Colon (tissue), 2 donors: Measurements from ENCODE around the gene SH3RF1.

Source experiments
- FAIRE-seq: peaks from 2 replicates; lab custom pipeline; 2012; peaks lifted over from hg19 to GRCh38; lab: Jason Lieb, UNC
- donor health status: control.
- donor health status: control.

The SH3RF1 gene

DNA sequence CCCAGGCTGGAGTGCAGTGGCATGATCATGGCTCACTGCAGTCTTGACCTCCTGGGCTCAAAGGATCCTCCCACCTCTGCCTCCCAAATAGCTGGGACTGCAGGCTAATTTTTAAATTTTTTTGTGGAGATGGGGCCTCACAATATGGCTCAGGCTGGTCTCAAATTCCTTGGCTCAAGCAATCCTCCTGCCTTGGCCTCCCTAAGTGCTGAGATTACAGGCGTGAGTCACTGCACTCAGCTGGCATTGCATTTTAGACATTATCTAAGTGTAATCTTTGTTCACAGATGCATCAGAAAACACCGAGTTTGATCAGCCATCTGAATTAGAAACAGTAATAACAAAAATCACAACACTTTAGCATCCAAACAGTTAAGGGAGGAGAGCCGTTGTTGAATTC is 207.3 kb downstream of the SH3RF1 start:
- FAIRE-seq = no peak

DNA sequence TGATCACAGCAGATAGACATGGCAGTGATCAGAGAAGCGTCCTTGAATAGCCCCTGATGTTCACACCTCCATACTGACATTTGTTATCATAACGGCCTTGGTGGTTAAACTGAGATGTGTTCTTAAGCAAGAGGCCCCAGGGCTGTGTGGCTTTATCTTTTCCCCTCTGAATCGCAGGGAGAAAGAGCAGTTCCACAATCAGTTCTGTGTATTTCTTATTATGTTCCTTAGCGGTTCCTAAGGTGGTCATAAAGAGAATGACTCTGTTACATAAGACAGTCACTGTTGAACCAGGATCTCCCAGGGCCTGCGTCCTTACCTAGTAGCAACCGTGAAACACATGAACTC is 207.9 kb downstream of the SH3RF1 start:
- no peak for FAIRE-seq

DNA sequence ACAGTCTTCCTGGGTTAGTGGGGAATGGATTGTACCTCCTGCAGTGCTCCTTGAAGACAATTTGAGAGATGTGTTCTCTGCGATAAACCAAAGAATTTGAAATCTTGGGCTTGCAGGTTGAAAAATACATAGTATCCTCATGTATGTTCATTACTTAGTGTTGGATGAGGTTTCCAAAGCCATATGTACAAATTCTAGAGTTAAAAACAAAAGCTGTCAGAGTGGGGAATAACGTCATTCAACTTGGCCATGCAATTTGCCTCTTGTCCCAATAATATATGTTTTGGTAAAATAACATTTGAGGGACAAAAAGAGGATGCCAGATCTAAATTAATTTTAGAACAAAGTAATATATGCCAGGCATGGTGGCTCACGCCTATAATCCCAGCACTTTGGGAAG is 209.4 kb downstream of the SH3RF1 start:
- no peak for FAIRE-seq

DNA sequence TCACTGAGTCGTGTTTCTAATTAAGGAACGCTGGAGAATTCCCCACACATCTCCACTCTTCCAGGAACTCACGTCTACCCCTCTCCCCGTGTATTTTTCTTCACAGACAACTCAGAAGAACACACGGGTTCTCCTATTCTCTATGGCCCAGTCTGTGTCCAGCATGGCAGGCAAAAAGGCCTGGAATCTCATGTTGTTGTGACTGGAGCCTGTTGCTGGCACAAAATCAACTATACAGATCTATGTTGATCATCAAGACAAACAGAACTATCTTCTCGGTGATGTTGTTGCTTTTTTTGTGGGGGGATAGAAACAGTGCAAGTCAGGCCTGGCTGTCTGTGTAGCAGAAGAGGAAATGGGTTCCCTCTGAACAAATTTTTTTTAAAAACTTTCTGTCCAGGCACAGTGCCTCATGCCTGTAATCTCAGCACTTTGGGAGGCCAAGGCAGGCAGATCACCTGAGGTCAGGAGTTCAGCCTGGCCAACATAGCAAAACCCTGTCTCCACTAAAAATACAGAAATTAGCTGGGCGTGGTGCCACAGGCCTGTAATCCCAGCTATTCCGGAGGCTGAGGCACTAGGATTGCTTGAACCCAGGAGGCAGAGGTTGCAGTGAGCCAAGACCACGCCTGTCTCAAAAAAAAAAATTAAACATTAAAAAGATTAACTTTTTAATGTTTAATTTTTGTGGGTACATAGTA is 210.2 kb downstream of the SH3RF1 start:
- no peak for FAIRE-seq

DNA sequence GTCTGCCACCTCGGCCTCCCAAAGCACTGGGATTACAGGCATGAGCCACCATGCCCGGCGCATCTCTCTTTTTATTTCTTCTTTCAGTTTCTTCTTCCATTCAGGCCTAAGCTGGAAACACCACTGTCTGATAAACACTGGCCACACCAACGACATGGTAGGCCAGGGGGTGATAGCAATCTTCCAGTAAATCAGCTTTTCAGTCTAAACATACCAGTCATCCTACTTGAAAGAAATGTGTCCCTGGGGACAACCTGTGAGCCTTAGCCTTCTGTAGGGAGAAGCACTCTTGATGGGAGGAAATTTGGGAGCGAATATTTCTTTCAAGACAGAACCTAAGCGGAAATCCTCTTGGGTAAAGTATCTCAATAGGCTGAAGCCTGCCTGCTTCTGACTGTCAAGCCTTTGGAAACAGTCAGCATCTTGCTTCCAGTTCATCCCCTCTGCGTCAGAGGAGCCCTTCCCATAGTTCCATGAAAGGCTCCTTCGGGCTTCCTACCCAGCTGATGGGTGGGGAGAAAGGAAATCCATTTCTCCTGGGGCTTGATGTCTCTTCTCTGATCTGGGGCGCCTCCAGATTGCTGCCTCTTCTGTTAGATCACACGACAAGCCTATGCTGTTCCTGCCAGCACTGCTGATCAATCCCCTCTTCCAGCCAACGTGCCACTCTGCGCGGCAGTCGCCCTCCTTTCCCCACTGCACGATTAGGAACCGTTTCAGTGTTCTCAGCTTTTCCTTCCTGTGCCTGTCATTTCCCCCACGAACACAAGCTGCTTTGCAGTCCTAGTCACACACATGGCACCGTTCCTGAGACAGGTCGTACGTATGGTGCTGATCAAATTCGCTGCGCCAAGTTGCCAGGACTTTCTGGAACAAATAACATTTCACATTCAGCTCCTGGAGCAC is 211.2 kb downstream of the SH3RF1 start:
- no peak for FAIRE-seq

DNA sequence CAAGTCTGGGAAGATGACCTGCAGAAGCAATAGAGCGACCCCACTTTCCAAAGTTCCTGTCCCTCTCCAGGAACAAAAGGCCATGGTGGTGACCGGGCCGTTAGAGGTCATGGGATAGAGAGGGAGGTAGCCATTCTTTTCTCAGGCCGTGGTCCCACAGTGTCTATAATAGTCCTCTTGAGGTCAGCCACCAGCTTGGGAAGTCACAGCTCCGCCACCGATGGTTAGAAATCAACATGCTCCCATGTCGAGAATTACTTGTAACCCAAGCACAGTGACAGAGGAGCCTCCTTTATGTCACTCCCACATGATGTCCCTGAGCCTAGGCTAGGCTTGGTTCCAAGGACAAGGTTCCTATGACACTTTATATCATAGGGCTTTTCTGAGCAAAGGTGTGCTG is 212.4 kb downstream of the SH3RF1 start:
- FAIRE-seq = no peak

DNA sequence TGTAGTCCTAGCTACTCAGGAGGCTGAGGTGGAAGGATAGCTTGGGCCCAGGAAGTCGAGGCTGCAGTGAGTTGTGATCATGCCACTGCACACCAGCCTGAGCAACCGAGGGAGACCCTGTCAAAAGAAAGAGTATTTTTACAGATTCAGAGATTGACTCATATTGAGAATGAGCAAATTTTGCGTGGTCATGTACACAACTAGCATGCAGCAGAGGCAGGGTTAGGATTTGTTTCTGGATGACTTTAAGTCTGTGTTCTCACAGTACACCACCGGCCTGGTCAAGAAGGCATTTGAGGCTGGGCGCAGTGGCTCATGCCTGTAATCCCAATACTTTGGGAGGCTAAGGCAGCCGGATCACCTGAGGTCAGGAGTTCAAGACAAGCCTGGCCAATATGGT is 215.9 kb downstream of the SH3RF1 start:
- no peak for FAIRE-seq

DNA sequence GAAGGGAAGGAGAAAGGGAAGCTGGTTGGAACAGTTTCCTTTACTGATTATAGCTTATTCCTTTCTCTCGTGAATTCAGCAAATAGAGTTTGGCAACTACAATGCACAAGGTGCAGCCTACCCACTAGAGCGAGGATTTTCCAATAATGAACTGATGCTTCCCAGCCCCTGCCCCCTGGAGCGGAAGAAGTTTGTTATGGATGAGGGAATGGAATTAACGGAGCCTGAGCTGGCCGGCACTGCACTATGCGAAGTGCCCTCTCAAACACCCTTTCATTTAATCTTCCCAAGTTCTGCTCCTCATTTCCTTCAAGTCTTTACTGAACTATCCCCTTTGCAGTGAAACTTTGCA is 218.2 kb downstream of the SH3RF1 start:
- no peak for FAIRE-seq

DNA sequence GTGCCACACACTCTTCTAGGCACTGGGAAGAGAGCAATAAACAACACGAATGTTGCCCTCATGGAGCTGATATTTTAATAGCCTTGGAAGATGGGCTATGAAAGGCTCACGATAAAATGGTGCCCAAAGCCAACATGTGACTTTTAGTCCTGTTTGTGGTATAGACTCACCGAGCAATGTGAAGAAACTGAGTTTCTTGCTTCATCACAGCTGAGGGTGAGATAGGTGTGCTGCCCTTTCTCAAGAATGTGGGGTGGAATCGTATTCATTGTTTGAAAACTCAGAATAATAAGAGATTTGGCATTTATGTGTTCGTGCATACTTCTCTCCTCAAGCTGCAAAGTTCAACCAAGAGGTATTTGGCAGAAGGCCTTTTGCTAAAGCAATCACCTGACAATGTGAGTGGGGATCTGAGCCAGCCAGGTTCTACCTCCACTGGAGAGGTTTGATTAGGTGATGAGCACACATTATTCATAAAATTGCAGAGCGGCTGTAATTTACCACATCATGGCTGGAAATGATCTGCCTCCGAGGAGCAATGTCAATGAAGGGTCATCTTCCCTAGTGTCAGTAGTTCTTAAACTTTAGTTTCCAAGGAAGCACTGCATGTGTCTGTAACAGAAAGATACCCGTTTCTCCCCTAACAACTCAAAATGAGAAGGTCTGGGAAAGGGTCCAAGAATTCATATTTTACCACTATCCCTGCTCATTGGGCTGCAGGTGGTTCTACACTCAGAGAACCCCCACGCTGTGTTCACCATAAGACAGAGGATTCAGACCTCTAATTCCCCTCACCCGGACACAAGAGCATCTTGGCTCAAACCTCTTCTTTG is 218.8 kb downstream of the SH3RF1 start:
- no peak for FAIRE-seq

DNA sequence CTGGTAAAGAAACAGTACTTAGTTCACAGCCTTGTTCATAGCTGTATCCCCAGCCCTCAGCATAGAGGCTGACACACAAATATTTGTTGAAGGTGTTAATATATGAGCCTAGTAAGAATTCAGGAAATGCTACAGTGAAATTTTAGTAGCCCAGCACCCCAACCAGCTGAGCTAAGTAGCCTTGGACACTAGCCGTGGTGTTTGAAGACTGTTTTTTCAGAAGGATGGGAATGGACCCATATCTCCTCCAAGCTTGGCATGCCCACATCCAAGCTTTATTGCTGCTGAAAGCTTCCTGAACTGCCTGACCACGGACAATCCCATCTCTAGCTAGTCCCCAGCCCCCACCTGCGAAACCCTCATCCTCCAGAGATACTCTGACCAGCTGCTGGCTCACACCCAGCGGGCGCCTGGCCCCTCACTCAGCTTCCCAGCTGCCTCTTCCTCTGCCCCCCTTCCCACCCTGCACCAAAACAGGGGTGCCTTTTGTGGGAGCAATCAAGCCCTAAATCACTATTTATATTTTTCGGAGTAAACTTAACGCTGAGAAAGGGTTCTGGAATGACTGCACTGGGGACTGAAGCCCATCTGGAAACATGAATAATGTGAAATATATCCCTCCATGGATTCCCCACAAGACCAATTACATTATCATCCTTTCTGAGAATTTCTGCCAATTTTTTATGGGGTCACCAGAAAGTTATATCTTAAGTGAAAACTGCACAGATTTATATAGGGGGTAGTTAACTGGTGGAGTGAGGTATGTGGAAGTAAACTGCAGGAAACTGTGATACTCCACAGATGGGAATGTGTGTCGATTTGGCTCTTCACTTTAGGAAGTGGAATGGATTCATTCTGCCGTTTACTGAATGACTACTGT is 219.6 kb downstream of the SH3RF1 start:
- no peak for FAIRE-seq

DNA sequence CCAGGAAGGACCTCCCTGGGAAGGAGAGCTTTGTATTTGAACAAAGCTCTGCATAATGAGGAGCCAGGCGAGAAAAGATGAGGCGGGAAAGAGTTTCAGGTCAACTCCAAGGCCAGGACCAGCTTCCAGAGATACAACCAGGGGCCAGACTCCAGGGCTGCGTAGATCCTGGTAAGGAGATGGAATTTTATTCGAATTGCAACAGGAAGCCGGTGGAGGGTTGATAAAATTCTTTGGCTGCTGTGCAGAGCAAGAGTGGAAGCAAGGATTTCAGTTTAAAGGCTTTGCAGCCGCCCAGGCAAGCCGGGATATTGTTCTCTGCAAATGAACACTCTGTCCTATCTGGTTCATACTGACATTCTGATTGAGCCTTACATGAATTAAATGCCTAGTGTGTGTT is 220.5 kb downstream of the SH3RF1 start:
- no peak for FAIRE-seq

DNA sequence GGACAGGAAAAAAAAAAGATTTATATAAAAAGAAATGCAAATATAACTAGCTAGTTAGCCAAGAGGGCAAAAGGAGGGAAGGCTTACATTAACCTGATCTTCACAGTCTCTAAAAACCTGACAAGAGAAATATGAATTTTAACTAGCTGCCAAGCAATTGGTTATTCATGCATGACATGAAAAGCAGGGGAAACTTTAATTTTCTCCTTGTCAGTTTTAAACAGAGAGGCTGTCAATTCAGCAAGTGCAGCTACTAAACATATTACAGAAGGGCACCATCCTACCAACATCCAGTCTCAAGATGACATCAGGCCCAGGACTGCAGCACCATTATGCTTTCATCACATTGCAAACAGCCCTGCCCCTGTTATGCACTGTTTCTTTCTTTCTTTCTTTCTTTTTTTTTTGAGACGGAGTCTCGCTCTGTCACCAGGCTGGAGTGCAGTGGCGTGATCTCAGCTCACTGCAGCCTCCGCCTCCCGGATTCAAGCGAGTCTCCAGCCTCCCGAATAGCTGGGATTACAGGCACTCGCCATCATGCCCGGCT is 221.8 kb downstream of the SH3RF1 start:
- no peak for FAIRE-seq

DNA sequence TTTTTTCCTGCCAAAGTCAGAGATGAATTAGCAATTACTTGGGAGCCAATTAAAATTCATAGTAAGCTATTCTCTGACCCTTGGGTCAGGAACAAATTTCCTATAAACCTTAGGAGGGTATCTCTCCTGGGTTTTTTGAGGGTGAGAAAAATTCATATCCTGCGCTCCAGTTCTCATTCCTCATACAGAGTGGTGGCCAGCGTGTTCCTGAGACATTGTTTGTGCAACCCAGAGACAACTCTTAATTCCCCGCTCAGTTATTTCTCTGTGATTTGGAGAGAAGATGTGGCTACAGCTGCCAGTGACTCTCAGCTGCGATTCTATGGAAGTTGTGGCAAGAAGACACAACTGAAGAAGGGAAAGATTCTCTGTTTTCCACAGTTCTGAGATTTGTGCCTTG is 222.8 kb downstream of the SH3RF1 start:
- FAIRE-seq = no peak

DNA sequence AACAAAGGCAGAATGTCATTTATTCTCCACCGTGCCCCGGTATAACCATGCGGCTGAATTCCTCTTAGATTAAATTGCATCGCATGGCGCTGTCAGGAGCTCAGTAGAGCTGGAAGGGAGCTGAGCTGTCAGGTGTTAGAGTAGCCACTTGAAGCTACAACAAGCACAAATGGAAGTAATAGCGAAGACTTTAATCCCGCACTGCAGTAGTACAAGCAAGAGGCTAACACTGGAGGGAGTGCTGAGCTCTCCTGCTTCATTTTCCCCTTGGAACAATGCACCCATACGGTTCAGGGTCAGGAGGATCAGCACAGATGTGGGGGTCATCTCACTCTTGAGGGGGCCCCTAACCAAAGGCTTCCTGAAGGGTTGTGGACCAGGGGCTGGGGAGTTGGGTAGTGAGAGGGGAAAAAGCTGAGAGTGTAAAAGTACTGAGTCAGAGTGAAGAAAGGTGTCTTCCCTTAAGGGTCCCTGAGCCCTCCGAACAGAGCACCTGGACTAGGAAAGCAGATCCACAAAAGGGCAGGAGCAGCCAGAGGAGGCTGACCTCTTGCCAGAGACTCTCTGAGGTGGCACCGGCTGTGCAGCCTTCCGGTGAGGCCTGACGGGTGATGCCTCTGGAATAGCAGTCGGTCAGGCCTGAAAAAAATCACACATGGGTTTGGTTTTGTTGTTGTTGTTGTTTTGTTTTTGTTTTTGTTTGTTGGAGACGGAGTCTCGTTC is 224.7 kb downstream of the SH3RF1 start:
- no peak for FAIRE-seq

DNA sequence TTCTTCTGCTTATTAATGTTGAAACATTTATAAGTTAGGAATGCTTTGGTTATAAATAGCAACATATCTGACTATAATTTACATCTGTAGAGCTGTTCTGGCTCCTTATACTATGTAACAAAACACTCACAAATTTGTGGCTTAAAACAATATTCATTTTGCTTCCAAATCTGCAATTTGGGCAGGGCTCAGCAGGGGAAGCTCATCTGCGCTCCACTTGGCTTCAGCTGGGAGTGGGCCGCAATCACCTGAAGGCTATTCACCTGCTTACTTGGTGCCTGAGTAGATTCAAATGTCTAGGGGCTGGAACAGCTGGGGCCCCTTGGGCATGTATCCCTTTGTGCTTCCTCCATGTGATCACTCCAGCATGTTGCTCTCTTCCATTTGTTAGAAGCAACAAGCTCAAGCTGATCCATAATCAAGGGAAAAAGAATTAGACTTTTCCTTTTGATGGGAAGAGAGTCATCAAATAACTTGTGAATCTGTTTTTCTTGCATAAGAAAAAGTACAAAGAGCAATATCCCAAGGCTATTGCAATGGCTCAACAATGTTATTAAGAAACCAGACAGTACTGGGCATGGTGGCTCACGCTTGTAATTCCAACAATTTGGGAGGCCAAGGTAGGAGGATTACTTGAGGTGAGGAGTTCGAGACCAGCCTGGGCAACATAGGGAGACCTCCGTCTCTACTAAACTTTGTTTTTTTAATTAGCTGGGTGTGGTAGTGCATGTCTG is 225.9 kb downstream of the SH3RF1 start:
- FAIRE-seq = no peak
